BLaER1 treated with 17β-estradiol and CSF1 and Interleukin-3, amounts not matched to agents 10 nM and 100 nM (cell line): ENCODE data around the gene INSRR.
A peak's percentile ranks its signal among the peaks of the same experiment; 100 is the strongest.

ENCODE experiments used
- H3K27ac ChIP-seq, 11 experiments: shearing (Covaris generic); formaldehyde crosslinking; 2 replicates each; pipeline ENCODE4 v1.8.1; 2022
- H3K27me3 ChIP-seq, 11 experiments: shearing (Covaris generic); formaldehyde crosslinking; 2 replicates each; pipeline ENCODE4 v1.8.1; 2022
- H3K36me3 ChIP-seq, 11 experiments: shearing (Covaris generic); formaldehyde crosslinking; 2 replicates each; pipeline ENCODE4 v1.8.1; 2022
- H3K4me1 ChIP-seq, 10 experiments: shearing (Covaris generic); formaldehyde crosslinking; 2 replicates each; pipeline ENCODE4 v1.8.1; 2022
- H3K4me2 ChIP-seq, 11 experiments: shearing (Covaris generic); formaldehyde crosslinking; 2 replicates each; pipeline ENCODE4 v1.8.1; 2022
- H3K4me3 ChIP-seq, 10 experiments: shearing (Covaris generic); formaldehyde crosslinking; 2 replicates each; pipeline ENCODE4 v1.8.1; 2022
- H3K9ac ChIP-seq, 11 experiments: shearing (Covaris generic); formaldehyde crosslinking; 2 replicates each; pipeline ENCODE4 v1.8.1; 2022
- H3K9me3 ChIP-seq, 11 experiments: shearing (Covaris generic); formaldehyde crosslinking; replicated peaks in 1 of 11; 2 replicates each; pipeline ENCODE4 v1.8.1; 2022
- H4K20me1 ChIP-seq, 11 experiments: shearing (Covaris generic); formaldehyde crosslinking; 2 replicates each; pipeline ENCODE4 v1.8.1; 2022
- Cebpa-rat ChIP-seq, 11 experiments: shearing (Covaris generic); IDR thresholded peaks; 2 replicates each; pipeline ENCODE4 v1.8.1; 2022

The INSRR gene

DNA sequence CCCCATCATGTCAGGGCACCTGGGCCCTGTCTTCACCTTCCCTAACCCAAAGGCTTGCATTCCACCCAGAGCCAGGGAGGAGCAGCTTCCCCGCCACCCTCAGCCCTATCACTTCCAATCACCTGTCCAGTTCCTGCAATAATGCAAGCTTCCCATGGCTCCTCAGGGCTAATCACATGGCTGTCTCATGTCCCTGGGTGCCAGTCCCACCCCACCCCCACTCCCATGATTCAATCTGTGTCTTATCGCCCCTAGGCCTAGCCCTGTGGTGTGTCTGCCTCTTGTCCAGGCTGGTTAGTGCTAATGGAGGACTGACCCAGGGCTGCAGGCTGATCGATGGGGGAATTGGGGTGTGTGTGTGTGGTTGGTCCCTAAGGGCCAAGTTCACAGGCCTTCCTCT, 23.6 kb upstream of the INSRR start:
- 0 out of 22 replicates have a peak overlapping the region, but pooled peaks of 1 of the 11 experiments have one; percentile 15 for H3K9ac ChIP-seq
- H3K36me3 ChIP-seq = no peaks in the 10 kb centered on the region
- H4K20me1 ChIP-seq = peaks cover 0 to 6% (median 0%) of the 10 kb centered on the region in 11 experiments; a peak in 1 of 22 replicates
- peaks cover 0 to 44% (median 13%) of the 10 kb centered on the region in 10 experiments; a peak in 14 of 20 replicates for H3K4me1 ChIP-seq
- no peak overlapping the region; a peak in 1 of 22 replicates for H3K4me2 ChIP-seq
- H3K4me3 ChIP-seq = no peak overlapping the region
- no peaks in the 10 kb centered on the region for H3K9me3 ChIP-seq
- H3K27me3 ChIP-seq = no peaks in the 10 kb centered on the region
- no peak overlapping the region for H3K27ac ChIP-seq
- no peak for TF ChIP-seq Cebpa-rat (IDR thresholded peaks at IDR 0.05)

DNA sequence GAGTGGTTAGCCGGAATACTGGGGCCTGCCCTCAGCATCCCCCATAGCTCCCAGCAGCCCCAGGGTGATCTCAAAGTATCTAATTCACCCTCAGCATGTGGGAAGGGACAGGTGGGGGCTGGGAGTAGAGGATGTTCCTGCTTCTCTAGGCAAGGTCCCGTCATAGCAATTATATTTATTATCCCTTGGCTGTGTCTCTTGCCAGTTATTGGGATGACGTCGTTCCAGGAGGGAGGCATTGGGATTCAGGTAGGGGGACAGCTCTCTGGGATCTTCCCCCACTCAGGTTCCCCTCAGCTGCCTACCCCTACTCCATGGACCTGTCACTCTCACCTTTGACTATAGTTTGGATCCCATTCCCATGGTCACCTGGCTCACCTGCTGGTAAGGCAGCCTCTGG, 22.7 kb upstream of the INSRR start:
- Histone ChIP-seq H3K9me3 (no peaks in the 10 kb centered on the region), H3K4me1 (peaks cover 0 to 40% (median 10%) of the 10 kb centered on the region in 10 experiments; a peak in 14 of 20 replicates), H3K27ac (no peak overlapping the region), H3K36me3 (no peaks in the 10 kb centered on the region), H3K27me3 (no peaks in the 10 kb centered on the region), H4K20me1 (peaks cover 0 to 6% (median 0%) of the 10 kb centered on the region in 11 experiments; a peak in 1 of 22 replicates), H3K4me2 (no peak overlapping the region), H3K9ac (no peak overlapping the region; a peak in 1 of 22 replicates), H3K4me3 (no peak overlapping the region)
- no peak for TF ChIP-seq Cebpa-rat (IDR thresholded peaks at IDR 0.05)

DNA sequence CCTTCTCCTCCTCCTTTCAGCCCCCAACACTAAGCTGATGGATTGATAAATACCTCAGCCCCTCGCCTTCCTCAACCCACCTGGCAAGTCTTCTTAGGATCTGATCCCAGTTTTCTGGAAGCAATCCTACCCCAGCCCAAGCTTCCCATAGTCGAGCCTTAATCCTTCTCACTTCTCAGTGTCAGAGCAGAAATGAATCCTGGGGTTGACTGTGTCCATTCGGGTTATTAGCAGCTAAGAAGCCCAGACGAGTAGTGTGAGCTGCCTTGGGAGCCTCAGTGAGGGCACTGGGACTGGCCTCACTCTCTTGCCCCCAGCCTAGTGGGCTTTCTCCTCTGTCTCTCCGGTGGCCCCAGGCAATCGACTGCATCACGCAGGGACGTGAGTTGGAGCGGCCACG, 22.2 kb upstream of the INSRR start:
- Histone ChIP-seq H3K9ac (peak overlapping the region in 2 of 11 experiments; percentile 1 to 3; a peak in 3 of 22 replicates), H3K4me3 (no peak overlapping the region), H3K36me3 (no peaks in the 10 kb centered on the region), H3K9me3 (no peaks in the 10 kb centered on the region), H3K4me1 (peaks cover 0 to 40% (median 10%) of the 10 kb centered on the region in 10 experiments; a peak in 14 of 20 replicates), H3K27me3 (no peaks in the 10 kb centered on the region), H4K20me1 (peaks cover 0 to 6% (median 0%) of the 10 kb centered on the region in 11 experiments; a peak in 1 of 22 replicates), H3K27ac (no peak overlapping the region), H3K4me2 (peak overlapping the region in 3 of 11 experiments; percentile 15 to 50 (median 32); a peak in 2 of 22 replicates)
- TF ChIP-seq Cebpa-rat (IDR thresholded peaks at IDR 0.05) = no peak

DNA sequence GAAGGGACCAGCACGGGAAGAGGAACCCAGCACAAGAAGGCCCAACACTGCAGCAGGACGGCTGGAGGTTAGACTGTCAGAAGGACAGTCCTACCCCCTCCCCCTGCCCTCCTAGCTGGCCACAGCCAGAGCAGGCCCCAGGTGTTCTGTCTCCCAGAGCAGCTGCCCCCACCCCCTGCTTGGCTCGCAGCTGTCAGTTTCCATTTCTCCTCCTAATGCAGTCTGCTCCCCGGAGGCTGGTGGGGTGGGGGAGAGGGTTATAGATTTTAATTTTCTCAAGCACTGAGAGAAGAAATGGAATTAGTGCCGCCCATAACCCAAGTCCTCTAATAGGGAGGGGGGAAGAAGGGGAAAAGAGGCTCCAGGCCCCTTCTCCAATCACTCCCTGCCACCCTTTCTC, 21.6 kb upstream of the INSRR start:
- Histone ChIP-seq H3K27ac (no peak overlapping the region), H3K27me3 (no peaks in the 10 kb centered on the region; a peak in 1 of 22 replicates)
- no peak for TF ChIP-seq Cebpa-rat (IDR thresholded peaks at IDR 0.05)

DNA sequence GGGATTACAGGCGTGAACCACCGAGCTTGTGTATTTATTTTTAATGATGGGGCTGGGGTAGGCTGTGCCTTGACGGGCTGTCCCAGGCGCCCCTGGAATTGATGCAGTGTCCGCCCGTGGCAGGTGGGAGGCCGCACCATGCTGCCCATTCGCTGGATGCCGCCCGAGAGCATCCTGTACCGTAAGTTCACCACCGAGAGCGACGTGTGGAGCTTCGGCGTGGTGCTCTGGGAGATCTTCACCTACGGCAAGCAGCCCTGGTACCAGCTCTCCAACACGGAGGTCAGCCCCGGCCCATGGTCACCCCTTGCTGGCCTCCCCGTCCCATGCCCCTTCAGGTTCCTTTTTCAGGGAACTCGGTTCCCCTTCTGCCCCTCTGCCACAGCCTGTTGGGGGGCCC, 21.0 kb upstream of the INSRR start:
- Histone ChIP-seq H3K9ac (no peak overlapping the region), H3K4me1 (peaks cover 0 to 41% (median 22%) of the 10 kb centered on the region in 10 experiments; a peak in 18 of 20 replicates), H3K27ac (no peak overlapping the region), H3K4me3 (no peak overlapping the region), H4K20me1 (peaks cover 0 to 6% (median 0%) of the 10 kb centered on the region in 11 experiments; a peak in 1 of 22 replicates), H3K4me2 (no peak overlapping the region), H3K9me3 (no peaks in the 10 kb centered on the region), H3K36me3 (no peaks in the 10 kb centered on the region), H3K27me3 (peaks cover 0 to 6% (median 0%) of the 10 kb centered on the region in 11 experiments; a peak in 2 of 22 replicates)
- no peak for TF ChIP-seq Cebpa-rat (IDR thresholded peaks at IDR 0.05)

More for the DNA sequence above, 21.6 kb upstream of the INSRR start:
- H3K36me3 ChIP-seq = no peaks in the 10 kb centered on the region
- no peak overlapping the region for H3K4me3 ChIP-seq
- H3K9ac ChIP-seq = peak overlapping the region in 2 of 11 experiments; percentile 1 to 29; a peak in 2 of 22 replicates
- H3K4me2 ChIP-seq = peak overlapping the region in 5 of 11 experiments; percentile 15 to 50 (median 31); a peak in 7 of 22 replicates
- no peaks in the 10 kb centered on the region for H3K9me3 ChIP-seq
- H3K4me1 ChIP-seq = peaks cover 0 to 40% (median 16%) of the 10 kb centered on the region in 10 experiments; a peak in 18 of 20 replicates
- peaks cover 0 to 6% (median 0%) of the 10 kb centered on the region in 11 experiments; a peak in 1 of 22 replicates for H4K20me1 ChIP-seq

DNA sequence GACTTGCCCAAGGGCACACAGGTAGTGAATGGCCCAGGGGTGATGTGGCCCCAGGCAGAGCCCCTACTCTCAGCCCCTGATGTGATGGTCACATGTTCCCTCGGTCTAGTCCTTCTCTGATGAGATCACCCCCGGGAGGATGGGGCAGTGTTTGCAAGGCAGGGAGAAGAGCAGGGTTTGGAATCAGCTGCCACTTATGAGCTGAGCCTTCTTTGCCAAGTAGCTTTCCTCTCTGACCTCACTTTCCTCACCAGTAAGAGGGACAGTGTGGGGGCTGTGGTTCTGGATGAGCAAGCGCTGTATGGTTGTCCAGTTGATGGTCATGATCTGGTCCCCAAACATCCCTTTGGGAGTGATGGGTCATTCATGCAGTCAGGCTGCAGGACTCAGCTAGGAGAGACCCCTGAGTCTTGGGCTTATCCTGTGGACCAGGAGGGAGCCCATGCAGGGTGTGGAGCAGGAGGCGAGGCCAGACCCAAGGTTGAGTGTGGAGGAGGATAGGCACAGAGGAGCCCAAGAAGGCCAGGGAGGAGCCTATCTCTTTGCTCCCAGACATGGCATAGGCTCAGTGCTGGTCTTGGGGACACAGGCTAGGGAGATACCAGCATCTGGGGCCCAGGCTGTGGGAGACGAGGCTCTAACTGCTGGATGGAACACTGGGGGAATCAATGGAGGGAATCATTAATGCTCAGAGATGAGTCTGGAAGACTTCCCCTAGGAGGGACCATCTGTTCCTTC, 18.7 kb upstream of the INSRR start:
- Histone ChIP-seq H3K36me3 (no peaks in the 10 kb centered on the region), H3K27ac (no peak overlapping the region), H3K4me3 (no peak overlapping the region), H3K9me3 (no peaks in the 10 kb centered on the region), H3K27me3 (peaks cover 0 to 13% (median 0%) of the 10 kb centered on the region in 11 experiments; a peak in 2 of 22 replicates), H3K4me1 (peaks cover 0 to 50% (median 36%) of the 10 kb centered on the region in 10 experiments; a peak in 18 of 20 replicates), H4K20me1 (peaks cover 0 to 6% (median 0%) of the 10 kb centered on the region in 11 experiments; a peak in 1 of 22 replicates), H3K9ac (no peak overlapping the region), H3K4me2 (no peak overlapping the region)
- TF ChIP-seq Cebpa-rat (IDR thresholded peaks at IDR 0.05) = no peak

DNA sequence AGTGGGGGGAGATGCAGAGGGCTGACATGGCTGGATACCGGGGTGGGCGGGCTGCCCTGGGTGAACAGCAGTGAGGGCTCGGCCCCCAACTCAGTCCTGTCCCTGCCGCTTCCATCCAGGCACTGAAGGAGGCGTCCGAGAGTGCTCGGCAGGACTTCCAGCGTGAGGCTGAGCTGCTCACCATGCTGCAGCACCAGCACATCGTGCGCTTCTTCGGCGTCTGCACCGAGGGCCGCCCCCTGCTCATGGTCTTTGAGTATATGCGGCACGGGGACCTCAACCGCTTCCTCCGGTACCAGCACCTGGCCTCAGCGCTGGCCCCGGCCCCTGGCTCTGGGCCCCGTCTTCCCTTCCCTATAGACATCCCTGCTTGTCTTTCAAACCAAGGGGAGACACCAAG, 17.4 kb upstream of the INSRR start:
- no peak for TF ChIP-seq Cebpa-rat (IDR thresholded peaks at IDR 0.05)
- peaks cover 0 to 13% (median 0%) of the 10 kb centered on the region in 11 experiments; a peak in 2 of 22 replicates for H3K27me3 ChIP-seq

DNA sequence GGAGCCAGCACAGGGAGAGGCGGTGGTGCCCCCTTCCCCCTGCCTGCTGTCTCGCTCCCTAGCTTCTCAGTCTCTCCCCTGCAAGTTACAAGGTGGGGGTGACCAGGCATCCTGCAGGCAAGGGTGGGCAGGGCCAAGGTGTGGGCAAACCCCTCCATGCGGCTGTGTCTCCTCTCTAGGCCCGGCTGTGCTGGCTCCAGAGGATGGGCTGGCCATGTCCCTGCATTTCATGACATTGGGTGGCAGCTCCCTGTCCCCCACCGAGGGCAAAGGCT, 16.4 kb upstream of the INSRR start:
- peak overlapping the region in 10 of 11 experiments; percentile 7 to 87 (median 76); a peak in 17 of 22 replicates for H3K4me2 ChIP-seq
- H3K27ac ChIP-seq = peak overlapping the region in 1 of 11 experiments; percentile 44; a peak in 2 of 22 replicates
- peaks cover 0 to 13% (median 0%) of the 10 kb centered on the region in 11 experiments; a peak in 2 of 22 replicates for H3K27me3 ChIP-seq
- no peaks in the 10 kb centered on the region for H3K9me3 ChIP-seq
- peaks cover 0 to 6% (median 0%) of the 10 kb centered on the region in 11 experiments; a peak in 1 of 22 replicates for H4K20me1 ChIP-seq
- no peak for TF ChIP-seq Cebpa-rat (IDR thresholded peaks at IDR 0.05)
- no peak overlapping the region for H3K4me3 ChIP-seq
- H3K9ac ChIP-seq = peak overlapping the region in 8 of 11 experiments; percentile 3 to 59 (median 24); a peak in 8 of 22 replicates
- H3K4me1 ChIP-seq = peaks cover 16 to 60% (median 51%) of the 10 kb centered on the region in 10 experiments
- no peaks in the 10 kb centered on the region for H3K36me3 ChIP-seq

More for the DNA sequence above, 17.4 kb upstream of the INSRR start:
- H3K9ac ChIP-seq = no peak overlapping the region
- no peaks in the 10 kb centered on the region for H3K36me3 ChIP-seq
- H3K9me3 ChIP-seq = no peaks in the 10 kb centered on the region
- H3K4me1 ChIP-seq = peaks cover 6 to 58% (median 45%) of the 10 kb centered on the region in 10 experiments
- peak overlapping the region in 9 of 11 experiments; percentile 45 to 87 (median 77); a peak in 16 of 22 replicates for H3K4me2 ChIP-seq
- H3K27ac ChIP-seq = no peak overlapping the region
- H3K4me3 ChIP-seq = no peak overlapping the region
- H4K20me1 ChIP-seq = peaks cover 0 to 6% (median 0%) of the 10 kb centered on the region in 11 experiments; a peak in 1 of 22 replicates
